Natural killer cell treated with Interleukin-12 subunit alpha and Interleukin-12 subunit beta and Interleukin-15 and Interleukin-18, amount 100 ng/mL, for 72 hours (primary cell): Measurements from ENCODE around the gene METTL23. TPM values are rescaled to one million over a fixed set of nuclear protein-coding genes. Genes with fewer than 3 reads are reported as not detected.
A peak's percentile ranks its signal among the peaks of the same experiment; 100 is the strongest.
"Not testable (repeated sequence)": the region's sequence is repeated elsewhere in the genome, so short reads cannot be mapped to it uniquely, and the experiment has no call there.

Source experiments
- ATAC-seq, 2 donors: fragments of 150-1000 bp; cut with Tn5 transposase in 1 of 2; sonication (Bioruptor Pico), chemical (Tn5 transposase) in 1 of 2; 2 replicates each; pipeline ENCODE4 v1.10.0; 2021
- DNase-seq: peaks from one replicate; pipeline ENCODE4 v3.0.0; 2022; ENCODE audit warnings: low spot score
- H3K27ac Mint-ChIP-seq, 2 donors: 1 replicate in 1 of 2; 2 replicates in 1 of 2; pipeline ENCODE4 v1.8.0; 2022; ENCODE audit warnings: mixed read lengths in 2 of 2, mild to moderate bottlenecking in 1 of 2, moderate library complexity in 1 of 2
- H3K27me3 Mint-ChIP-seq, 2 donors: 1 replicate in 1 of 2; 2 replicates in 1 of 2; pipeline ENCODE4 v1.8.0; 2022; ENCODE audit warnings: mixed read lengths in 2 of 2
- H3K36me3 Mint-ChIP-seq: one replicate; pipeline ENCODE4 v1.8.0; 2022; ENCODE audit warnings: mixed read lengths
- H3K4me1 Mint-ChIP-seq, 2 donors: 1 replicate in 1 of 2; 2 replicates in 1 of 2; pipeline ENCODE4 v1.8.0; 2022; ENCODE audit warnings: low read depth in 2 of 2, mixed read lengths in 2 of 2, mild to moderate bottlenecking in 1 of 2
- H3K4me3 Mint-ChIP-seq: one replicate; pipeline ENCODE4 v1.8.0; 2022; ENCODE audit warnings: mixed read lengths
- H3K9me3 Mint-ChIP-seq: 2 replicates; pipeline ENCODE4 v1.8.0; 2022; ENCODE audit warnings: mixed read lengths
- total RNA-seq, 2 donors: library from RNA; stranded (reverse); gene quantifications; one replicate each; pipeline ENCODE4 v1.2.3, GENCODE V29; 2022

Gene METTL23
- total RNA-seq, 2 donors from 2014 or later, result 26.4 to 37.0 TPM

GRCh38 chr17:76714822-76715495 lies 11.7 kb upstream of the METTL23 start:
- Mint-ChIP-seq H3K36me3 (peaks cover 29% of the 10 kb centered on the region), H3K4me3 (peak overlapping the region; percentile 73), H3K4me1 (peaks cover 42 to 50% of the 10 kb centered on the region in 2 donors)

DNA sequence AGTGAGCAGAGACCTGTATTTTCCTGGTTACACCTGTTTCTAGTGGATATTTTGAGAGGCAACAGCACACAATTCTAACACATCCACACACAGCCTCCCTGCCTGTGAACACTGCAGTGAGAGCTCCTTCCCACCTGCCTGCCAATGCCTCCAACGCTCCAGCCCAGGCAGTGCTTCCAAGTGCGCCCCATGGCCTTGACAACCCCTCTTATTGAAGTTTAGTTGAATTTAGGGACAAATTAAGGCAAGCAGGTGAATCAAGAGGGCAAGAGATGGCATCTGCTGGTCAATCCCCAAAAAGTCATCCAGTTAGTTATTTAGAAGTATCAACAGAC lies 11.2 kb upstream of the METTL23 start:
- H3K36me3 Mint-ChIP-seq, result peaks cover 30% of the 10 kb centered on the region
- H3K27ac Mint-ChIP-seq, result peak overlapping the region; percentile 79 to 88
- H3K9me3 Mint-ChIP-seq, result no peaks in the 10 kb centered on the region
- H3K4me1 Mint-ChIP-seq, result peaks cover 42 to 50% of the 10 kb centered on the region in 2 donors
- DNase-seq (no peak), ATAC-seq (no peak)
- peak overlapping the region; percentile 73 for H3K4me3 Mint-ChIP-seq
- H3K27me3 Mint-ChIP-seq, result no peaks in the 10 kb centered on the region

More at GRCh38 chr17:76714822-76715495, 11.7 kb upstream of the METTL23 start:
- H3K27ac Mint-ChIP-seq, result peak overlapping the region; percentile 79 to 88
- no peaks in the 10 kb centered on the region for H3K9me3 Mint-ChIP-seq
- no peaks in the 10 kb centered on the region for H3K27me3 Mint-ChIP-seq
- no peak for ATAC-seq
- DNase-seq, result no peak

GRCh38 chr17:76716146-76716838 lies 10.3 kb upstream of the METTL23 start:
- DNase-seq, result peak; percentile 94
- Mint-ChIP-seq H3K9me3 (no peaks in the 10 kb centered on the region), H3K27me3 (no peaks in the 10 kb centered on the region), H3K36me3 (peaks cover 37% of the 10 kb centered on the region), H3K4me1 (peaks cover 46 to 54% of the 10 kb centered on the region in 2 donors), H3K27ac (peak overlapping the region; percentile 79 to 88), H3K4me3 (peak overlapping the region; percentile 73)
- peak; percentile 98 for ATAC-seq

GRCh38 chr17:76716839-76717215 lies 9.8 kb upstream of the METTL23 start:
- H3K27me3 Mint-ChIP-seq, result no peaks in the 10 kb centered on the region
- ATAC-seq (no peak), DNase-seq (no peak)
- peaks cover 42% of the 10 kb centered on the region for H3K36me3 Mint-ChIP-seq
- peak overlapping the region; percentile 73 for H3K4me3 Mint-ChIP-seq
- H3K9me3 Mint-ChIP-seq, result no peaks in the 10 kb centered on the region
- H3K4me1 Mint-ChIP-seq, result peaks cover 47 to 56% of the 10 kb centered on the region in 2 donors
- H3K27ac Mint-ChIP-seq, result peak overlapping the region; percentile 79 to 88

- ATAC-seq (no peak), DNase-seq (no peak)
- Mint-ChIP-seq H3K27ac (peak overlapping the region in 1 of 2 donors; percentile 39), H3K9me3 (no peaks in the 10 kb centered on the region), H3K36me3 (peaks cover 45% of the 10 kb centered on the region), H3K27me3 (no peaks in the 10 kb centered on the region), H3K4me3 (peak overlapping the region; percentile 6), H3K4me1 (peaks cover 48 to 58% of the 10 kb centered on the region in 2 donors)
Observed at GRCh38 chr17:76718516-76718915, 8.1 kb upstream of the METTL23 start.

DNA sequence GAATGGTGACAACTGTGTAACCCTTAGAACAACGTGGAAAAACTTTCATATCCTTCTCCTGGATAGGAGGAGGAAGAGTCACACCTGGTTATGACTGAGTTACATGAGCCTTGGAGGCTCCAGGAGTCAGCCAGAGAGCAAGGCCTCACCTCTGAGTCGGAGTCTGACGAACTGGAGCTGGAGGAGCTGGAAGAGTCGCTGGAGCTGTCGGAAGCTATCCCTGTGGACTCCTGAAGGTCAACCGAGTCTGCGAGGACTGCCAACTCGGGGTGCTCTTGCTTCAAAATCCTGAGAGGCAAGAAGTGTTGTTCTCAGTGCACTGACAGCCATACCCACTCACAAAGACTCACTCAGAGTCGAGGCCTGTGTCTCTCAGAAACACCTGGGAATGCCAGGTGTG lies 6.4 kb upstream of the METTL23 start:
- Mint-ChIP-seq H3K27ac (no peak overlapping the region), H3K27me3 (no peaks in the 10 kb centered on the region), H3K36me3 (peaks cover 32% of the 10 kb centered on the region), H3K4me1 (peaks cover 38 to 46% of the 10 kb centered on the region in 2 donors), H3K9me3 (no peaks in the 10 kb centered on the region), H3K4me3 (no peak overlapping the region)
- no peak for DNase-seq
- no peak for ATAC-seq

GRCh38 chr17:76720941-76721340 lies 5.7 kb upstream of the METTL23 start:
- Mint-ChIP-seq H3K27me3 (no peaks in the 10 kb centered on the region), H3K27ac (no peak overlapping the region), H3K4me3 (no peak overlapping the region), H3K9me3 (no peaks in the 10 kb centered on the region), H3K4me1 (peaks cover 37 to 43% of the 10 kb centered on the region in 2 donors), H3K36me3 (peaks cover 35% of the 10 kb centered on the region)
- ATAC-seq (no peak), DNase-seq (no peak)

GRCh38 chr17:76721463-76721862 lies 5.2 kb upstream of the METTL23 start:
- Mint-ChIP-seq H3K27ac (peak overlapping the region in 1 of 2 donors; percentile 58), H3K4me3 (no peak overlapping the region)

DNA sequence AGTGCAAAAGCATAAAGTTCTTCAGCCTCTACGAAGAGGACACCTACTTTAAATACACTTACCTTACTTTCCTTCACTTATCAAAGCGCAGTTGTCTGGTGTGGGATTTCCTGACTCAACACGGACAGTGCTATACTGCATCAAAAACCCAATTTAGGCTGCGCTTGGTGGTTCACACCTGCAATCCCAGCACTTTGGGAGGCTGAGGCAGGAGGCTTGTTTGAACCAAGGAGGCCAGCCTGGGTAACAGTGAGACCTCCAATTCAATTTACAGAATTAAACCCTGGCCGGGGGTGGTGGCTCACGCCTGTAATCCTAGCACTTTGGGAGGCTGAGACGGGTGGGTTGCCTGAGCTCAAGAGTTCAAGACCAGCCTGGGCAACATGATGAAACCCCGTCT lies 4.4 kb upstream of the METTL23 start:
- H3K9me3 Mint-ChIP-seq, result no peaks in the 10 kb centered on the region
- H3K36me3 Mint-ChIP-seq, result peaks cover 28% of the 10 kb centered on the region
- no peak overlapping the region for H3K4me3 Mint-ChIP-seq
- no peaks in the 10 kb centered on the region for H3K27me3 Mint-ChIP-seq
- ATAC-seq (no peak), DNase-seq (no peak)
- H3K27ac Mint-ChIP-seq, result peak overlapping the region in 1 of 2 donors; percentile 58
- peaks cover 31% of the 10 kb centered on the region in 2 donors for H3K4me1 Mint-ChIP-seq

More at GRCh38 chr17:76721463-76721862, 5.2 kb upstream of the METTL23 start:
- Mint-ChIP-seq H3K4me1 (peaks cover 32 to 38% of the 10 kb centered on the region in 2 donors), H3K9me3 (no peaks in the 10 kb centered on the region), H3K36me3 (peaks cover 30% of the 10 kb centered on the region), H3K27me3 (no peaks in the 10 kb centered on the region)
- DNase-seq (no peak), ATAC-seq (no peak)

GRCh38 chr17:76722977-76723376 lies 3.7 kb upstream of the METTL23 start:
- Mint-ChIP-seq H3K4me3 (peak overlapping the region; percentile 10), H3K36me3 (peaks cover 28% of the 10 kb centered on the region), H3K4me1 (peaks cover 37 to 38% of the 10 kb centered on the region in 2 donors)
- not testable (repeated sequence) for DNase-seq, ATAC-seq, H3K27me3 Mint-ChIP-seq, H3K27ac Mint-ChIP-seq, H3K9me3 Mint-ChIP-seq

DNA sequence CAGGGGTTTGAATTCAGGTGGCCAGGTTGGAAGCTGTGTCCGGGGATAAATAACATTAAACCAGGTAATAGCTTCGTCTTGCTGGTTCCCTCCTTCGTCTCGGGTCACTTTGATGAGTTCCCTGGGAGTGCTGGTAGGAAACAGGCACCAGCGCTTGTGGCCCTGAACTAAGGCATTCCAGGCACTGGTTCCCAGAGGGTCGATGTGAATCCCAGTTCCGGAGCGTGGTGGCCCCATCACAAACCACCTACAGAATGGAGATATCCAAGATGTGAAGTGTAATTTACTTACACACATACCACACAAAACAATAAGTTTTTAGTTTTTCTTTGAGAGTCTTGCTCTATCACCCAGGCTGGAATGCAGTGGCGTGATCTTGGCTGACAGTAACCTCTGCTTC lies 2.8 kb upstream of the METTL23 start:
- no peaks in the 10 kb centered on the region for H3K27me3 Mint-ChIP-seq
- H3K27ac Mint-ChIP-seq, result no peak overlapping the region
- H3K4me3 Mint-ChIP-seq, result peak overlapping the region; percentile 96
- H3K36me3 Mint-ChIP-seq, result peaks cover 26% of the 10 kb centered on the region
- ATAC-seq (no peak), DNase-seq (no peak)
- peaks cover 35 to 36% of the 10 kb centered on the region in 2 donors for H3K4me1 Mint-ChIP-seq
- H3K9me3 Mint-ChIP-seq, result no peaks in the 10 kb centered on the region

- Mint-ChIP-seq H3K4me1 (peaks cover 32 to 36% of the 10 kb centered on the region in 2 donors), H3K27me3 (no peaks in the 10 kb centered on the region), H3K9me3 (no peaks in the 10 kb centered on the region), H3K4me3 (peak overlapping the region; percentile 96), H3K36me3 (peaks cover 20% of the 10 kb centered on the region), H3K27ac (peak overlapping the region; percentile 89 to 91)
- DNase-seq, result peak; percentile 87
- ATAC-seq, result peak; percentile 61 to 62
Observed at GRCh38 chr17:76725580-76726230, 934 bp upstream of the METTL23 start.

GRCh38 chr17:76726231-76726775 lies 336 bp upstream of the METTL23 start, which contains the start of gene JMJD6:
TSS of gene JMJD6 (minus strand) at chr17:76726606. CDS start at chr17:76726475, 131 bp downstream.
- Mint-ChIP-seq H3K4me3 (peak within 1 kb of the TSS; percentile 96), H3K36me3 (peaks cover 17% of the 10 kb centered on the region), H3K27me3 (no peaks in the 10 kb centered on the region), H3K4me1 (peaks cover 27 to 33% of the 10 kb centered on the region in 2 donors), H3K9me3 (no peaks in the 10 kb centered on the region), H3K27ac (peak within 1 kb of the TSS; percentile 89 to 91)
- peak; percentile 89 to 92 for ATAC-seq
- DNase-seq, result peak; percentile 97
